ENCODE measurements around the gene SUDS3.

DNA sequence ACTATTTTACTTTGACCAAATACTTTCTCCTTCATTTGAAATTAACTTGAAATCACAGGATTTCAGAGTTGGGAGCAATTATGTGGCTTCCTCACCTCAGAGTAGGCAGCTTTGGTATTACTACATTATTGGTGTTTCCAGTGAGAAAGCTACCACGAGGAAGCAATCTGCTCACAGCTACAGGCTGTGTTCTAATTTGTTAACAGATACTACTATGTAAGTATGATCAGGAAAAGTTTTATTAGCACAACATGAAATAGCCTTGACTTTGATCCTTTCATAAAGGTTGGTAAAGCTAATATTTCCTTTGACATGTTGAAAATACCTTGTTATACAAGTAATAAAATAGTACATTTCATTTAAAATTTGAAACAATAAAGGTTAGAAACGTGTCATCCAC lies 34.3 kb upstream of the SUDS3 start:
- TF ChIP-seq CTCF (IDR thresholded peaks at IDR 0.05) (no peak), POLR2A (IDR thresholded peaks at IDR 0.05) (no peak)

Data from breast epithelium (tissue), 3 donors.